HCT116 (cell line): Measurements from ENCODE around the gene GPC1. TPM values are rescaled to one million over a fixed set of nuclear protein-coding genes. Genes with fewer than 3 reads are reported as not detected.

Experiments used
- ATAC-seq: fragments of 200-7000 bp; cut with Tn5 transposase; 2 replicates; pipeline ENCODE4 v1.9.1; 2020; ENCODE audit warnings: mild to moderate bottlenecking, moderate library complexity
- BruUV-seq: library from RNA; stranded (reverse); fragments of 400-500 nt; replicated peaks from 2 replicates; lab custom pipeline; 2021; lab: Mats Ljungman, UMichigan
- CTCF ChIA-PET: fragments of 300-600 bp; sonication (Branson Sonifier 250); formaldehyde crosslinking; loops from one replicate; lab custom pipeline; 2021; ENCODE audit warnings: antibody characterized with exemption; lab: Charles Lee
- POLR2A ChIA-PET: fragments of 300-600, 350-600 bp; sonication (Branson Sonifier 250); formaldehyde crosslinking; loops from one replicate; lab custom pipeline; 2021; ENCODE audit warnings: antibody characterized with exemption; lab: Charles Lee
- RAD21 ChIA-PET, 2 experiments: fragments of 300-600 bp; sonication (Branson Sonifier 250); formaldehyde crosslinking; loops; one replicate each; lab custom pipeline; 2023; ENCODE audit warnings: low total read pairs in 2 of 2; ENCODE audit not compliant: uncharacterized antibody in 2 of 2, unreplicated experiment in 2 of 2, low non-redundant PET in 1 of 2; lab: Charles Lee
- DNase-seq: peaks from one replicate; pipeline ENCODE4 v3.0.0-alpha.2; 2010; ENCODE audit warnings: low read depth, low spot score
- H2AFZ ChIP-seq: fragments of 200-600 bp; shearing (Covaris generic), sonication (generic); 2 replicates; pipeline ENCODE4 v1.6.1; 2017; ENCODE audit warnings: low read depth, mixed run types, mixed read lengths, antibody characterized with exemption, low read length; ENCODE audit not compliant: poor library complexity, severe bottlenecking
- H3K27ac ChIP-seq: 2 replicates; pipeline ENCODE4 v1.5.1; 2012; ENCODE audit warnings: low read depth, low read length
- H3K27me3 ChIP-seq: fragments of 200-600 bp; sonication (generic); 2 replicates; pipeline ENCODE4 v1.6.1; 2016; ENCODE audit warnings: mixed run types, low read length, mixed read lengths; ENCODE audit not compliant: insufficient read depth
- H3K36me3 ChIP-seq, 2 experiments: fragments of 200-500 bp in 1 of 2; fragments of 200-600 bp in 1 of 2; sonication (Bioruptor generic) in 1 of 2; sonication (generic) in 1 of 2; 2 replicates each; pipeline versions ENCODE4 v1.5.1 to v1.6.1; 2014 to 2016; ENCODE audit warnings: low read length in 2 of 2, inconsistent platforms in 1 of 2, mixed read lengths in 1 of 2, mixed run types in 1 of 2; ENCODE audit not compliant: insufficient read depth in 2 of 2, control insufficient read depth in 1 of 2
- H3K4me1 ChIP-seq, 2 experiments: fragments of 200-600 bp in 1 of 2; sonication (generic) in 1 of 2; 2 replicates each; pipeline versions ENCODE4 v1.5.1 to v1.6.1; 2012 to 2017; ENCODE audit warnings: low read length in 2 of 2, inconsistent platforms in 1 of 2, mild to moderate bottlenecking in 1 of 2, mixed read lengths in 1 of 2, mixed run types in 1 of 2, moderate library complexity in 1 of 2; ENCODE audit not compliant: insufficient read depth in 2 of 2, control insufficient read depth in 1 of 2
- H3K4me2 ChIP-seq: fragments of 200-600 bp; sonication (generic); 2 replicates; pipeline ENCODE4 v1.6.1; 2017; ENCODE audit warnings: mixed run types, low read length, mixed read lengths
- H3K4me3 ChIP-seq, 2 experiments: fragments of 200-600 bp in 1 of 2; sonication (generic) in 1 of 2; replicated peaks in 1 of 2; 2 replicates each; pipeline ENCODE4 v1.5.1; 2011 to 2016; ENCODE audit warnings: low read length in 2 of 2, control low read depth in 1 of 2, low read depth in 1 of 2, mild to moderate bottlenecking in 1 of 2, mixed read lengths in 1 of 2, mixed run types in 1 of 2
- H3K79me2 ChIP-seq: fragments of 200-600 bp; sonication (generic); 2 replicates; pipeline ENCODE4 v1.6.1; 2017; ENCODE audit warnings: mild to moderate bottlenecking, mixed run types, low read length, moderate library complexity, mixed read lengths; ENCODE audit not compliant: insufficient read depth
- H3K9ac ChIP-seq: fragments of 200-600 bp; sonication (generic); 2 replicates; pipeline ENCODE4 v1.6.1; 2016; ENCODE audit warnings: low read length, mixed read lengths
- H3K9me2 ChIP-seq: fragments of 200-600 bp; sonication (generic), shearing (Covaris generic); 2 replicates; pipeline ENCODE4 v1.6.1; 2017; ENCODE audit warnings: mixed run types, mild to moderate bottlenecking, moderate library complexity; ENCODE audit not compliant: insufficient read depth
- H3K9me3 ChIP-seq, 2 experiments: fragments of 200-500 bp in 1 of 2; fragments of 200-600 bp in 1 of 2; sonication (Bioruptor generic) in 1 of 2; sonication (generic) in 1 of 2; 2 replicates each; pipeline ENCODE4 v1.6.1; 2014 to 2017; ENCODE audit warnings: low read length in 2 of 2, mixed read lengths in 2 of 2, inconsistent platforms in 1 of 2, low read depth in 1 of 2, mild to moderate bottlenecking in 1 of 2, mixed run types in 1 of 2, moderate library complexity in 1 of 2; ENCODE audit not compliant: control insufficient read depth in 1 of 2, insufficient read depth in 1 of 2
- H4K20me1 ChIP-seq: fragments of 200-600 bp; sonication (generic), shearing (Covaris generic); 2 replicates; pipeline ENCODE4 v1.6.1; 2017; ENCODE audit warnings: mixed run types, mild to moderate bottlenecking, moderate library complexity; ENCODE audit not compliant: insufficient read depth
- CEBPB ChIP-seq: IDR thresholded peaks from 2 replicates; pipeline ENCODE4 v1.6.1; 2012; ENCODE audit warnings: low read depth
- EGR1 ChIP-seq: IDR thresholded peaks from 2 replicates; pipeline ENCODE4 v1.6.1; 2012; ENCODE audit warnings: low read depth
- ELF1 ChIP-seq: IDR thresholded peaks from 2 replicates; pipeline ENCODE4 v1.6.1; 2012; ENCODE audit warnings: low read depth, borderline replicate concordance
- EZH2 ChIP-seq: fragments of 200-600 bp; sonication (generic); IDR thresholded peaks from 2 replicates; pipeline ENCODE4 v1.6.1; 2017; ENCODE audit warnings: antibody characterized with exemption, mixed run types
- EZH2phosphoT487 ChIP-seq: fragments of 200-600 bp; IDR thresholded peaks from 2 replicates; pipeline ENCODE4 v1.6.1; 2018; ENCODE audit warnings: antibody characterized with exemption, borderline replicate concordance
- JUND ChIP-seq: IDR thresholded peaks from 2 replicates; pipeline ENCODE4 v1.6.1; 2012
- SIN3A ChIP-seq: IDR thresholded peaks from 2 replicates; pipeline ENCODE4 v1.6.1; 2012; ENCODE audit warnings: low read depth
- TCF7L2 ChIP-seq: IDR thresholded peaks from 2 replicates; pipeline ENCODE4 v1.7.0; 2011; ENCODE audit warnings: borderline replicate concordance, inconsistent platforms; ENCODE audit not compliant: insufficient read depth, insufficient read length; ENCODE audit errors: extremely low read depth
- YY1 ChIP-seq: IDR thresholded peaks from 2 replicates; pipeline ENCODE4 v1.6.1; 2011; ENCODE audit warnings: low read length, low read depth, moderate library complexity, mild to moderate bottlenecking; ENCODE audit not compliant: insufficient replicate concordance; ENCODE audit errors: extremely low read depth
- ZNF274 ChIP-seq: fragments of 200-500 bp; sonication (Bioruptor generic); IDR thresholded peaks from 2 replicates; pipeline ENCODE4 v1.6.1; 2014; ENCODE audit warnings: mild to moderate bottlenecking, low read depth, low read length, inconsistent platforms
- intact Hi-C: fragments of 100-400 bp; cut with micrococcal nuclease; formaldehyde crosslinking; loops from 2 replicates; pipeline ENCODE4 v1.10.0; 2022
- total RNA-seq: library from RNA; stranded (reverse); gene quantifications from one replicate; pipeline ENCODE4 v1.2.1, GENCODE V29; 2021; ENCODE audit not compliant: unreplicated experiment
- TF ChIP-seq, protein P1 (sequence below): IDR thresholded peaks from 2 replicates; pipeline ENCODE4 v1.6.1; 2012
- TF ChIP-seq, protein P2 (sequence below): IDR thresholded peaks from 2 replicates; pipeline ENCODE4 v1.6.1; 2012
- TF ChIP-seq, protein P3 (sequence below), 3 experiments: fragments of 200-600 bp in 1 of 3; sonication (generic) in 1 of 3; IDR thresholded peaks in 2 of 3; conservative IDR thresholded peaks in 1 of 3; 2 replicates each; pipeline ENCODE4 v1.5.1; 2012 to 2017; ENCODE audit warnings: low read depth in 2 of 3, low read length in 2 of 3, antibody characterized with exemption in 1 of 3, borderline replicate concordance in 1 of 3, control low read depth in 1 of 3, mild to moderate bottlenecking in 1 of 3, mixed read lengths in 1 of 3, mixed run types in 1 of 3, moderate library complexity in 1 of 3; ENCODE audit not compliant: insufficient read depth in 1 of 3
- TF ChIP-seq, protein P4 (sequence below): IDR thresholded peaks from 2 replicates; pipeline ENCODE4 v1.6.1; 2011; ENCODE audit warnings: mild to moderate bottlenecking, low read length, moderate library complexity; ENCODE audit not compliant: insufficient replicate concordance; ENCODE audit errors: extremely low read depth

The GPC1 gene
- total RNA-seq, 1 experiment from 2014 or later = 79.1 TPM

DNA sequence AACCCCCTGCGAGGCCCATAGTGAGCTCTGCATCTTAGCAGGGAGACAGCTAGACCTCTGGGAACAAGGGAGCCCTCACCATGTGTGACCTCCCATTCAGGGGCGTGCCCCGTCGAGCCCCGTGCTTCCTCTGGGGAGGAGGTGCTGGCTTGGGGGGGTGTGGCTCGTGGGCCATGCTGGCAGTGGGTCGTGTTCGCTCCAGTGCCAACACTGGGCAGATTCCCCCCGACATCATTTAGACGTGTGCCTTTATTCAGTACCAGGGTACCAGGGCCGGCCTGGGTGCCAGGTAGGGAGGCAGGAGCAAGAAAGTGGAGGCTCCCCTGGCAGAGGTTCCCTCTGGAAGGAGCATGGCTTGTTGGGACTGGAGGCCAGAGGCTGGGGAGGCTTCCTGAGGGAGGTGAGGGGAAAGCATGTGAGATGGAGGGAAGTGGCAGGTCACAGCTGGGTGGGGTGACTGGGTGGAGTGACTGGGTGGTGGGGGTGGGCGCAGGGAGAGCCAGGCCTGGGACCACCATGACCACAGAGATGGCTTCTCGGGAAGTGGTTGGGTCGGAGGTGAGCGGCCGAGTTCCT lies 15.2 kb downstream of the GPC1 start:
- Histone ChIP-seq H3K9me3 (no peaks in the 10 kb centered on the region), H3K27ac (no peak overlapping the region), H4K20me1 (no peaks in the 10 kb centered on the region), H3K4me3 (no peak overlapping the region), H3K4me2 (peak overlapping the region; percentile 75), H3K4me1 (peaks cover 29 to 40% of the 10 kb centered on the region in 2 experiments), H3K27me3 (no peaks in the 10 kb centered on the region), H3K79me2 (peaks cover 72% of the 10 kb centered on the region; the same call in 1 of the 2 replicates), H3K9me2 (no peaks in the 10 kb centered on the region), H3K36me3 (no peaks in the 10 kb centered on the region), H3K9ac (no peak overlapping the region), H2AFZ (no peak overlapping the region)
- DNase-seq (no peak), ATAC-seq (no peak)
- BruUV-seq = no TSS peak
- TF ChIP-seq EGR1 (no peak), ZNF274 (no peak), ELF1 (no peak), JUND (no peak), SIN3A (no peak), TCF7L2 (no peak), EZH2phosphoT487 (no peak), CEBPB (no peak), EZH2 (no peak), YY1 (no peak)
- TF ChIP-seq, protein P1, sequence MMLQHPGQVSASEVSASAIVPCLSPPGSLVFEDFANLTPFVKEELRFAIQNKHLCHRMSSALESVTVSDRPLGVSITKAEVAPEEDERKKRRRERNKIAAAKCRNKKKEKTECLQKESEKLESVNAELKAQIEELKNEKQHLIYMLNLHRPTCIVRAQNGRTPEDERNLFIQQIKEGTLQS = no peak
- TF ChIP-seq, protein P2, sequence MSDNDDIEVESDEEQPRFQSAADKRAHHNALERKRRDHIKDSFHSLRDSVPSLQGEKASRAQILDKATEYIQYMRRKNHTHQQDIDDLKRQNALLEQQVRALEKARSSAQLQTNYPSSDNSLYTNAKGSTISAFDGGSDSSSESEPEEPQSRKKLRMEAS = no peak
- TF ChIP-seq, protein P3, sequence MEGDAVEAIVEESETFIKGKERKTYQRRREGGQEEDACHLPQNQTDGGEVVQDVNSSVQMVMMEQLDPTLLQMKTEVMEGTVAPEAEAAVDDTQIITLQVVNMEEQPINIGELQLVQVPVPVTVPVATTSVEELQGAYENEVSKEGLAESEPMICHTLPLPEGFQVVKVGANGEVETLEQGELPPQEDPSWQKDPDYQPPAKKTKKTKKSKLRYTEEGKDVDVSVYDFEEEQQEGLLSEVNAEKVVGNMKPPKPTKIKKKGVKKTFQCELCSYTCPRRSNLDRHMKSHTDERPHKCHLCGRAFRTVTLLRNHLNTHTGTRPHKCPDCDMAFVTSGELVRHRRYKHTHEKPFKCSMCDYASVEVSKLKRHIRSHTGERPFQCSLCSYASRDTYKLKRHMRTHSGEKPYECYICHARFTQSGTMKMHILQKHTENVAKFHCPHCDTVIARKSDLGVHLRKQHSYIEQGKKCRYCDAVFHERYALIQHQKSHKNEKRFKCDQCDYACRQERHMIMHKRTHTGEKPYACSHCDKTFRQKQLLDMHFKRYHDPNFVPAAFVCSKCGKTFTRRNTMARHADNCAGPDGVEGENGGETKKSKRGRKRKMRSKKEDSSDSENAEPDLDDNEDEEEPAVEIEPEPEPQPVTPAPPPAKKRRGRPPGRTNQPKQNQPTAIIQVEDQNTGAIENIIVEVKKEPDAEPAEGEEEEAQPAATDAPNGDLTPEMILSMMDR (IDR thresholded peaks at IDR 0.05 in 2 of 3, conservative IDR thresholded peaks at IDR 0.05 in 1 of 3; ENCODE audit: borderline replicate concordance in 1 of 3, insufficient read depth in 1 of 3, low read depth in 2 of 3, low read length in 2 of 3) = no peak
- TF ChIP-seq, protein P4, sequence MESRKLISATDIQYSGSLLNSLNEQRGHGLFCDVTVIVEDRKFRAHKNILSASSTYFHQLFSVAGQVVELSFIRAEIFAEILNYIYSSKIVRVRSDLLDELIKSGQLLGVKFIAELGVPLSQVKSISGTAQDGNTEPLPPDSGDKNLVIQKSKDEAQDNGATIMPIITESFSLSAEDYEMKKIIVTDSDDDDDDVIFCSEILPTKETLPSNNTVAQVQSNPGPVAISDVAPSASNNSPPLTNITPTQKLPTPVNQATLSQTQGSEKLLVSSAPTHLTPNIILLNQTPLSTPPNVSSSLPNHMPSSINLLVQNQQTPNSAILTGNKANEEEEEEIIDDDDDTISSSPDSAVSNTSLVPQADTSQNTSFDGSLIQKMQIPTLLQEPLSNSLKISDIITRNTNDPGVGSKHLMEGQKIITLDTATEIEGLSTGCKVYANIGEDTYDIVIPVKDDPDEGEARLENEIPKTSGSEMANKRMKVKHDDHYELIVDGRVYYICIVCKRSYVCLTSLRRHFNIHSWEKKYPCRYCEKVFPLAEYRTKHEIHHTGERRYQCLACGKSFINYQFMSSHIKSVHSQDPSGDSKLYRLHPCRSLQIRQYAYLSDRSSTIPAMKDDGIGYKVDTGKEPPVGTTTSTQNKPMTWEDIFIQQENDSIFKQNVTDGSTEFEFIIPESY = no peak
- CTCF ChIA-PET = no interaction called here
- POLR2A ChIA-PET = interaction anchor here (0.6 kb wide), 1 partner anchor 217 kb away, joined by 3 read pairs; no protein-coding TSS in a partner anchor
- intact Hi-C loops = loop anchor here (5.0 kb wide), 1 partner anchor 298 kb away; no protein-coding TSS in a partner anchor
- RAD21 ChIA-PET = no interaction called here
